ENCODE measurements around the gene PTPN18.
A peak's percentile ranks its signal among the peaks of the same experiment; 100 is the strongest.
"Not testable (repeated sequence)": the region's sequence is repeated elsewhere in the genome, so short reads cannot be mapped to it uniquely, and the experiment has no call there.

Gene PTPN18

DNA sequence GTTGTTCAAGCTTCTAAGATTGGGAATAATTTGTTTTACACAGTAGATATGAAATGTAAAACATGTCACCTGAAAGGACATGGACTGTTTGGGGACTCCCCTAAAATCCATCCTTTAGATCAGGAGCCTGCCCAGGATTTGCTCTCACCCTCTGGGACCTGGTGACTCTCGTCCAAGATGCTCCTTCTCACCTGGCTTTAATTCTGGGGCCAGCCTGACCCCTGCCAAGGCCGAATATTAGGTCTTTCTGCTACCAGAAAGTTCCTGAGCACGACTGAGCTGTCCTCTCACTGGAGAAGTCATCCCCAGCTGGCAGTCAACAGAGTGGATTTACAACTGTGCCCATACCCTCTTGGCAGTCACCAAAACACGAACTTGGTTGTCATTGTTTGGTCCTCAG, 25.3 kb downstream of the PTPN18 start:
- DNase-seq (ENCODE audit: low read depth), result no peak

DNA sequence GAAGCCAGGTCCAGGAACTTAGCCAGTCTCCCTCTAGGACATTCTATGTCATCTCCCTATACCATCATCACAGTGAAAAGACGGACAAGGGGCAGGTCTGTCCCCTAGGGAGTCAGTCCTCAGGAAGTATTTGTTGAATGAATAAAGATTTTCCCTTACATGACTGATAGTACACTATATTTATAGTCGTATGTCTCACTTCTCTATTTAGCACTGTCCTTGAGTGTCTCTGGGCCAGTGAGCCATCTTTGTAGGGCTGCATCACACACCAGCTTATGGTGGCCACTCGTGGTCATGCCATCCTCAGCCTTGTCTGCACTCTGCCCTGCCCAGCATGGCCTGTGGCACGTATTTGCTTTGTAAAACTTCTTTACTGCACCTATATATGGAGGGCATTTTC, 25.8 kb downstream of the PTPN18 start:
- DNase-seq (ENCODE audit: low read depth), result no peak

DNA sequence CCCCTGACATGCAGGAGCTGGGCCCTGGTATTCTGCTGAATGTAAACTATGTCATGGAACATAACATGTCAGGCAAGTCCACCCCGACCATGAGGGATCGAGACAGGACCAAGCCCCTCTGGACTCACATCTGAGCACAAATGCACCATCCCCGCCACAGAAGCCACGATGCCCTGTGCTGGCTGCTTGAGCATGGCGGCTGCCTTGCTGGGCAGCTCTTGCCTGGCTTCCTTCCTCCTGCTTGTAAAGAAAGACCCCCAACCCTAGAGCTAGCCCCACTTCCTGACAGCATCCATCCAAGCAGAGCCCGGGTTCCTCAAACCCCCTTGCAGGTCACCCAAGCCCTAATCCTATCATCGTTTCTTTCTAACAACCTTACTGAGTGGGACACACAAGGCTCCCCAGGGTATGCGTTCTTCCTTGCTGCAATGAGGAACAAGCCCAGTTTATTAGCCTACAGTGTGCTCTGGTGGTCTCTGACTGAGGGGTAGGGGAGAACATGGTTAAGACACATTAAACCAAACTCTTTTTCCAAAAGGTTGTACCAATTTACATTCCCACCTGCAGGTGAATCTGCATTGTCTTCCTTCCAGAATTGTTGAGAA, 26.6 kb downstream of the PTPN18 start:
- no peak for DNase-seq (ENCODE audit: low read depth)

DNA sequence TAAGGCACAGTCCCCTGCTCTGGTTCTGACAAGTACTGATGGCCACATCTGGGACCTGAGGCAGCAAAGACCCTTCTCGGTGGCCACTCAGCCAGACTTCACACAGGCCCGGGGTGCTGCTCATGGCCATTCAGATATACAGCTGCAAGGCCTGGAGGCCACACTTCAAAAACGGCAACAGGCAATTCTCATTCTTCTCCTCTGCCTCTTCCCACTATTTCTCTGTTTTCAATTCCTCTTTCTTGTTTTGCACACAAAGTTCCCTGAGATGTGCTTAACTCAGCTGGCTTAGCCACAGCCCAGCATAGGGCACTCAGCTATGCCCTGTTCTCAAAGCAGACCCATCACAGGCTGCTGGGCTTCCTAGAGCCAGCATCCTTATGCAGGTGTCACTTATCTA, 29.9 kb downstream of the PTPN18 start:
- no peak for DNase-seq (ENCODE audit: low read depth)

DNA sequence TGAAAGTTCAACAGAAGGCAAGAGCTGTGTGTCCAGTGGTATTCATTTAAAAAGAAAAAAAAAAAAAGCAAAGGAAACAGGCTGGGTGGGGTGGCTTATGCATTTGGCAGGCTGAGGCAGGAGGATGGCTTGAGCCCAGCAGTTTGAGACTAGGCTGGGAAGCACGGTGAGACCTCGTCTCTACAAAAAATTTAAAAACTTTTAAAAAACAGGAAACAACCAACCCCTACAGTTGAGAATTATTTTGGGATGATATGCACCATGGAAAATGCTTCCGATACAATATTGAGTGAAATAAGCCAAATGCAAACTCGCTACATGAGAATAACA, 31.2 kb downstream of the PTPN18 start:
- no peak for DNase-seq (ENCODE audit: low read depth)

DNA sequence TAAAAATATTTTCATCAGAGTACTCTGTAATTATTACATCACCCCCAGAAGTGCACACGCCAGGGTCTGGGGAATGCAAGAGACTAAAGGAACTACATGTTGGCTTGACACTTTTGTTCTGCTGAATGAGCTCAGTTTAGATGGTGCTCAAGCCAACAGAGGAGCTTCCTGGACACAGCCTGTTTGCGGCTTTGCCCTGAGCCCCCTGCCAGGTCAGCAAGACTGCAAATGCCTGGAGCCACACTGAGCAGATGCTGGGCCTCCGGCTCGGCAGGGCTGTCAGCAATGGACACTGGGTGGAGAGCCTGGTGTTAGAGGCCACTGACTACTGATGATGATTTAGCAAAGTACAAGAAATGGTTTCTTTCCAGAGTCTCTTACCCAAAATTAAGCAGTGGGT, 31.9 kb downstream of the PTPN18 start:
- no peak for DNase-seq (ENCODE audit: low read depth)

DNA sequence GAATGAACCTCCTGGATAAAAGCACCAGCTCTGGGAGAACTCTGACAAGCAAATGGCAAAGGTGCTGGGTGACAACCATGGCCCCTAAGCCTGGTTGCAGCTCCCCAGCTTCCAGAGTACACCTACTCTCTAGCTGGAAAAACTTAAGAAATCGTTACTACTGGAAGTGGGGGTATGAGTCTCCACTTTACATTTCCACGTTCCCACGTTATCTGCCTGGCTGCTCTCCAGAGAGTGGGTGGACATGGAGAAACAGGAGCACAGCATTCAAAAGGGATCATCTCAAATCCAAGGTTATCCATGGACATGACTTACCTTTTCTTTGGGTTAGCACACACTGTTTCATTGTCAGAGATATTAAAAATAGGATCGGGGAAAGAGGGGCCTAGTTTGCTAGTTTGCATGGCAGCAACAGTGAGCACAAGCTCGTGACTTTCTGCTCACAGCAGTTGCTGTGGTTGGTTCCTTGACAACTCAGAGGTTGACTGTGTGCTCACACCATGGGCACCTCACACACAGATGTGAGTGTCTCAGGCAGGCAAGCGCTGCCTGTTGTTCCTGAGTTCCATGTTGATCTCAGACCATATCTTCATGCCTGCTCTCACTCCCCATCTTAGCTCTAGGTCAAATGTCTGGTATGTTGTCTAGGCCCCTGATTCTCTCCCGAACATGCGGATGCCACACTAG, 32.5 kb downstream of the PTPN18 start:
- no peak for DNase-seq (ENCODE audit: low read depth)

DNA sequence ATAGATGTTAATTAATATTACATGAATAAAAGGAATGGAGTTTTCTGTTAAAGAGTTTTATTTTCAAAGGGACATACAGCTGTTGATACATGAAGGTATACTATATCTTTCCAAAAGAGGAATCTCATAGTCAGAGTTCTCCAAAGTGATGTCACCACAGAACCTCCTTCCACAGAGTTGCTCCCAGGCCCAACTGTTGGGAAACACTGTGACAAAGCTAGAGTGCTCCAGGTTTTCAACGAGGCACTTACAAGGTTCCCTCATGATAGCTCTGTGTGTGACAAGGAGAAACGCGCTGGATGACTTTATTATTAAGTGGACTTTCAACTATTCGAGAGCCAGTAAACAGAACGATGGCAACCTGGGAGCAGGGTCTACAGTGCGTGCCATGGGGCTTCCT, 33.5 kb downstream of the PTPN18 start:
- no peak for DNase-seq (ENCODE audit: low read depth)

DNA sequence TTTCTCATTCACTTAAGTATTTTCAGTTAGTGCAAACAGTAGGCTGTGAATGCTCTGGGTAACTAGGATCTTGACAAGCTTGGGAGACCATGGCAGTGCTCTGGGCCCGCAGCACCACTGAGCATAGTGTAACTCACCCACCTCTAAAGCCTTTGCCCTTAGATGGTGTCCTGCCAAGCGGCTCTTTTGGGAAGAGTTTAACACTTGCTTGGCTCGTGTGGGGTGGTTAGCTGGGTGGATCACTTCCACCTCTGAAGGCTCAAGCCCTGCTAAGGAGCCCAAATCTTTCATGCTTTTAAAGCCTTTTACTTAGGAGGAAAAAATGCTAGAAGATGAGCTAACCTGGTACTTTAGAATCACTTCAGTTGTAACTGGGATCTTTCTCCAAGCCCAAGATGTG, 33.9 kb downstream of the PTPN18 start:
- DNase-seq (ENCODE audit: low read depth), result no peak

DNA sequence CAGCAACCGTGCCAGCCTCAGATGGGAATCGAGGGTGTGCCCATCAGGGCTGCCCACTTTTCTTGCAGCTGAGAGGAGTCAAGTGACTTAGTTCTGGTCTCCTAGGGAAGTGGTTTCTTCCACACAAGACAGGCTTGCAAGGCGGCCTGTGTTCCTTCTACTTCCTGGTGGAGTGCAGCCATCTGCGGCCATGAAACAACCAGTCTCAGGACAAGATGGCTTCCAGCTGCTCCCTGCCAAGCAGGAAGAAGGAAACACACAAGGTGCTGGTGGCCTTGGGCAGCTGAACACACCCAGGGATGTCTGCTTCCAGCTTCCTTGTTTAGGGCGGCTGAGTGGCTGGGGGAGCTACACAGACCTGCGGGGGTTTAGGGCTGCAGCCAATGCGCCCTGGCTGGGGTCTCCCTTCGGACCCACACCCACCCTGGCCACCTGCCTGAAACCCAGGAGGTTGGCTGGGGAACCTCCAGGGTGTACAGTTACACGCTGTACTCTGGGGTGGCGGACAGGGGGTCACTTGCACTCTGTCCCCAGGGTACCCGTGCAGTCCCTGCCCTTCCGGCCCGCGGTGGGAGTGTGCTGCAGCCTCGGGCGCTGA, 34.7 kb downstream of the PTPN18 start:
- no peak for DNase-seq (ENCODE audit: low read depth)

DNA sequence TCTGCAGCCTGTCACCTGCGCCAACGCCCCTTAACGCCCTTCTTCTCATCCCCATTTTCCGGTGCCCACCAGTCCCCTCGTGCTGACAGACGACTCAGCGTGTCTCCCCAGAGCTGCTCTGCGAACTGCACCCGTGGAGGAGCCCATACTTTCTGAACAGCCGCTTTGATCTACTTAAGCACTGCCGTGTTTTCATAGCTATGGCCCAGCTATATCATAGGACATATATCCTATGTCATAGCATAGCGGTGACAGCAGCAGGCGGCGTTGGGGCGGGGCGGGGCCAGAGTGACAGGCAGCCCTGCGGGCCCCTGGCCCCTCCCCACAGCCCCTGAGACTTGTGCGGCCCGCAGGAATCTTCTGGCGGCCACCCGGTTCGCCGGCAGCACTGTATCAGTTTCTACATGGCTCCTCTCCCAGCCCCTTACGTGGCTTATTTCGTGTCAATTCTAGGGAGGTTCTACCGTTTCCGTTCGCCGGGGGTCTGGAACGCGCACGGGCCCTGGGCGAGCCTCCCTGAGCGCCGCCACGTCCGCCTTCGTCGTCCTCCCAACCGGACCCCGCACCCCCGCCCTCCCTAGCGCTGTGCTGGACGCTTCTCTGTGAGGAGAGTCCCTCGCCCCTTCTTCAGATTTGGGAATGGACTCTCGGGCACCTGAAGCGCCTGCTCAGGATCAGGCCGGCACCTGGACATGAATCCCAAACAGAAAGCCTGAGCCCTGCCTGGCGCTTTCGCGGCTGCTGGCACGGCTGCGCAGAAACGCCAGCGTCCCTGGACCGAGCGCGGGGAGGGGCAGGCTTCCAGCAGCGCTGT, 35.4 kb downstream of the PTPN18 start:
- peak; percentile 78 for DNase-seq (ENCODE audit: low read depth)

DNA sequence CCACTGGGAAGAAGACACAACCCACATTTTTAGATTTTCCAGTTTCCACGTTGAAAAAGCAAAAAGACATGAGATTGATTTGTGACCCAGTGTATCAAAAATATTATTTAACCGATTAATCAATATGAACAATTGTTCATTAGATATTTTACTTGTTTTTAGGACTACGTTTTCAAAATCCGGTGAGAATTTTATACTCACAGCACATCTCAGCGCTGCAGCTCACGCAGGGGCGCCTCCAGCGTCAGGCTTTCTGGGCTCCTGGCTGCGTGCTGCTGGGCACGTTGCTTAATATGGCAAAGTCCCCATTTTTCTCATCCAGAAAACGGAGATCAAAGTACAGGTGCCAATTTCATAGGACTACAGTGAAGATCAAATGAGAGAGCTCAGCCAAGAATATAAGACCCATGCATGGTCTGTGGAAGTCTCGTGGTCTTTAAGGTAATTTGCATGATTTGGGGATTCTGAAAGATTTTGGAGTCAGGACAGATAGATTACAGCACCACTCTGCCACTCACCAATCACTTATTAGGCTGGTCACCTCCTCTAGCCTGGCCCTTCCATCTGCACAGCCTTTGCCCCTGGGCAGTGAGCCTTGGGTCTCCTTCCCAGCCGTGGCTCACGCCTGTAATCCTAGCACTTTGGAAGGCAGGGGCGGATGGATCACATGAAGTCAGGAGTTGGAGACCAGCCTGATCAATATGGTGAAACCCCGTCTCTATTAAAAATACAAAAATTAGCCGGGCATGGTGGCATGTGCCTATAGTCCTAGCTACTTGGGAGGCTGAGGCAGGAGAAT, 36.2 kb downstream of the PTPN18 start:
- peak; percentile 31 for DNase-seq (ENCODE audit: low read depth)

DNA sequence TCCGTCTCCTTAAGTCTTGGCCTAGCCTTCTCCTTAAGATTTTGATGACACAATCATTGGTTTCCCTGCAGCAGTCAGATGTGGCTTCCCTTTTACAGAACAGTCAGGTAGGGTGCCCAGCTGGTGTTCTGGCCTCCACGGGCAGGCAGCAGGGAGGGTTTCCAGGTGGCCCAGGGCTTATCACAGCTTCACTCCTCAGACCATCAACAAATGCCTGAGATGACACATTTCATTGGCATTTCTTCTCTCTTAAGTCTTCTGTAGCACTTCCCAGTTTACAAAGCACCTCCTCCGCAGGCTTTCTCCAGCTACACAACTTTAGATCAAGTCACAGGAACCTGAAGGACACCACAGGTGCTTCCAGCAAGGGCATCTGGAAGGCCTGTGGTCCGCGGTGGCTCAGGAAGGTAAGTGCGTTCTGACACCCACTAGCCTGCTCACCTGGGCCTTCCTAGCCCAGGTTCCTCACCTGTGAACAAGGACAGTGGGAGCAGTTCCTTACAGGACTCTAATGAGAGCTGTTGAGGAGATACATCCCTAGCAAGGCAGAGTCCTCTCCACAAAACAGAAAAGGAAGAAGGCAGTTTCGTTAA, 37.6 kb downstream of the PTPN18 start:
- peak; percentile 0 for DNase-seq (ENCODE audit: low read depth)

DNA sequence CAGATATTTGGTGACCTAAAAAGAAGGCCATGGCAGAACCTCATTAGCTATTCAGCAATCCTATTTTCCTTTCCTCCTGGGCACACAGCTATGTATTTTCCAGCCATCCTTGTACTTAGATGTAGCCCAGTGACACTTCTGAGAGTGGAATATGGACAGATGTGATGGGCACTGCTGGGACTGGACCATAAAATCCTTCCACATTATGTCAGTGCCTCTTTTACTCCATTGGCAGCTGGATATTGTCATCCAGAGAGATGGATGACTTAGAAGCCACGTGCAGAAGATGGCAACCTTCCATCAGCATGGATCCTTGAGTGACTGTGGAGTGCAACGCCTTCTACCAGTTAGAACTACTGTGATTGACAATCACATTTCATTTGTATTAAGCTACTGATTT, 50.4 kb downstream of the PTPN18 start:
- not testable (repeated sequence) for DNase-seq (ENCODE audit: low read depth)

DNA sequence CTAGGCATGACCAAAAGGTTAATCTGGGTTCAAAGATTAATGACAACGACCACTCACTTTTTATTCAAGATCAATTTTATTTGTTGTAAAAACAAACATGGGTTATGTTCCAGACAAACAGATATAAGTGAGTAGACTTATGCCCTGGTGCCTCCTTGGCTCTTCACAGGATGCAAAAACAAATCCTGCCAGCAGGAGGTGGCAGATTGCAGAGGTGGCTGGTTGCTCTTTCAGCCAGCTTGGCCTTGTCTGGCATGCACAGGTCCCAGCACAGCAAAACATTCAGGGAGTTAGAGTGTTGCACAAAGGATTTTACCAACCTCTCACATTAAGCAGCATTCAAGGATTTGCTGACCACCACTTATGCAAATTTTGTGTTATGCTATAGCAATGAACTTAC, 60.8 kb downstream of the PTPN18 start:
- not testable (repeated sequence) for DNase-seq (ENCODE audit: low read depth)

DNA sequence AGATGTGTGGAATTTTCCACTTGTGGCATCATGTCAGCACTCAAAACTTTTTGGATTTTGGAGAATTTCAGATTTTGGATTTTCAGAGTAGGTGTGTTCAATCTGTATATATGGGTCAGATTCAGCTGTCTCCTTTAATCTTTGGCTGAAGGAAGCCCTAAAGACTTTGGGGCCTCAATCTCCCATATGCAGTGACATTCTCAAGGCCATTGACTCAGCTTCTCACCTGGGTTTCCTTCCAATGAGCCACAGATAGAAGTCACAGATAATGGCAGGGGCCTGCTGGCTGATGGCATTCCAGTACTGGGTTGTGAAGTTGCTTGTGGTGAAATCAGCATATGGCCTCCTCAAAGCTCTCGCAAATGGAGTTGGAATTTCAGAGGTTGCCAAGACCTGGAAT, 63.0 kb downstream of the PTPN18 start:
- DNase-seq (ENCODE audit: low read depth), result not testable (repeated sequence)

All from fibroblast of gingiva (primary cell).